ENCODE results near the gene PHF21B.

PHF21B gene

DNA sequence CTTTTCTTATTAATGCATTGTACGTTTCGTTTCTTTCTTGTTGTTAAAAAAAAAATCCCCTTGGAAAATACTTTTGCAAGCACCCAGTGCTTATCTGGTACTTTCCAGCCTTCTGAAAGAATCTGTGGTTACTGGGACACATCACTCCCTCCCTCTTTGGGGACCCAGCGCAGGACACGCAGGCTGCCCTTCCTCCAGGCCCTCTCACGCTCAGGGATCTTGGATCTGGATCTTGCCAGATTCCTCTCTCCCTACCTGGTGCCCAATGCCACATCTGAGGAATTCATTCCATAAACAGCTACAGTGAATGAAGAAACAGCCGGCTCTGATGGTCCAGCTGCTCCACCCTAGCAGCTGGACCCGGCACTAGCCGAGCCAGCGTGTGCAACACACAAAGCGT is 55.7 kb downstream of the PHF21B start:
- DNase-seq = no peak

- no peak for DNase-seq
Observed at GRCh38 chr22:44952863-44953746, 56.7 kb downstream of the PHF21B start.

DNA sequence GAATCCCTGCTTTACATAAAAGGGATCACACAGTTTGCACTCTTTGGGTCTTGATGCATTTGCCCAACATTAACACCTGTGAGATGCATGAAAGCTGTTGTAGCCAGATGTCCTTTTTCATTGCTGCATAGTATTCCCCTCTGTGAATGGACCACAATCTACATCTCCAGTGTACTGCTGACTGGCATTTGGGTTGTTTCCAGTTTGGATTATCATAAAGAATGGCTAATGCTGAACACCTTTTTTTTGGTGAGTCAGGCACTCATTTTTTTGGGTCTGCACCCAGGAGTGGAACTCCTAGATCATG is 58.3 kb downstream of the PHF21B start:
- DNase-seq = no peak

DNA sequence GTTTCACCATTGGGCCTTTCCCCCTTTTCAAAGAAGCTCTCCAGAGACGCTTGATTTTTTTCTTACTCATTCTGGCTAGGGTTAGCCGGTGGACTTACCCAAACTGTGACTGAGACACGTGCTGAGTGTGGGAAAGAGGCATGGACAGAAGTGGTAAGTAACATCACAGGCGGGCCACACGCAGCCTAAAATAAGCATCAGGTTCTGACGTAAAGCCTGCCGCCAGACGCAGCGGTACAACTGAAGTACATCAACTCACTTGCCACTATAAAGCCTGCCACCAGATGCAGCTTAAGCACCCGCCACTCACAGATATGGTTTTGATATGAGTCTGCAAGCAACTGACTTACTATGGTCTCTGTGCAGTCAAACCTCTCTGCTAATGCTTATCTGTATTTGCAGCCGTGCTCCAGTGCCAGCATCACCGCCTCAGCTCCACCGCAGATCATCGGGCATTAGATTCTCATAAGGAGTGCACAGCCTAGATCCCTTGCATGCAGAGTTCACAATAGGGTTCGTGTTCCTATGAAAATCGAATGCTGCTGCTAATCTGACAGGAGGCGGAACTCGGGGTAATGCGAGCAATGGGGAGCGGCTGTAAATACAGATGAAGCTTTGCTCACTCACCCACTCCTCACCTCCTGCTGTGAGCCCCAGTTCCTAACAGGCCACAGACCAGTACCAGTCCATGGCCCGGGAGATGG is 58.8 kb downstream of the PHF21B start:
- DNase-seq = no peak

- DNase-seq = no peak
Observed at GRCh38 chr22:44947846-44948245, 62.0 kb downstream of the PHF21B start.

DNA sequence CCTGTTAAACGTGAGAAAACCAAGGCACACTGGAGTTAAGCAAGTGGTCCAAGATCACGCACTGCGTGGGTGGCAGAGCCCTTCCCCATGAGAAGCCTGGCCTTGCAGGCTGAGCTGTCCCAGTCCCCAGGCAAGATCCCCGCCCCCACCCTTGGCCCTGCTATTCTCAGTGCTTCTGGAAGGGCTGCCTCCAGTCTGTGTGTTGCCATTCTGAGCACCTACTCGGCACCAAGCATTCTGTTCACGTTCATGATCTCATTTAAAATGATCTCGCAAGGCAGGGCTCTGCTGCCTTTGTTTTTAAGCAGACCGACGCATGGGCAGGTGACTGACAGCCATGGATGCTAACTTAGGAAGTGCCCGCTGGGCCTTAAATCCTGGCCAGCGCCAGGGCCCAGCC is 62.8 kb downstream of the PHF21B start:
- DNase-seq = no peak

DNA sequence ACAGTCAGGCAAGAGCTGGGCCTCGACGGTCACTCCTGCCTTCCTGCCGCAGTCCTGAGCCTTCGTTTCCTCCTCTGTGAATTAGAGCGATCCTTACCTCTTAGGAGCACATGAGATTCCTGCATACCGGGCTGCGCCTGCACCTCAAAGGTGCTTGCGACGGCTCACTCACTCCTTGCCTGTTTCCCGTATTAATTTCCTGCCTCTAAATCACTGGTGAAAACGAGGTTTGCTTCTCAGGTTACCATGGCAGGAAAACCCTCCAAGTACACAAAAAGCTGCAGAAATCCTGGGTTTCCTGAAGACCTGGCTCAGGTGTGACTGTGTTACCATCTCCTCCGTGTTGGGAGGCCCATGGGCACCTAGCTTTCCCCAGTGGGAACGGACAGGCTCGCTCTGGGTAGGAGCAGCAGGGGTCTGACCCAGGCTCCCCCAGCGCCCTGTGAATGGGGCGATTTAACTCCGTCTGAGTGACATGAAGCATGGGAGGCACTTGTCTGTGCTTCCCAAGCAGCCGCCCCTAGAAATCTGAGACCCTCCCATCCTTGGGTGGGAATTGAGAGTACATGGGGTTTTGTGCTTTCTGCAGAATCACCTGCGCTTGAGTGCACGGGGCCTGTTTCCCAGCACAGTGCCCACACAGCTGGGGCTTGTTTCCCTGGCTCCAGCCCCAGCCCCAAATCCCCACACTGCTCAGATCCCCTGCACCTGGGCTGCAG is 64.8 kb downstream of the PHF21B start:
- DNase-seq = no peak

GRCh38 chr22:44943701-44944324 is 66.0 kb downstream of the PHF21B start:
- DNase-seq = no peak

GRCh38 chr22:44942979-44943700 is 66.7 kb downstream of the PHF21B start:
- no peak for DNase-seq

GRCh38 chr22:44942056-44942455 is 67.7 kb downstream of the PHF21B start:
- DNase-seq = no peak

- DNase-seq = no peak
Observed at GRCh38 chr22:44941207-44941606, 68.6 kb downstream of the PHF21B start.

GRCh38 chr22:44940130-44940529 is 69.7 kb downstream of the PHF21B start:
- DNase-seq = no peak

DNA sequence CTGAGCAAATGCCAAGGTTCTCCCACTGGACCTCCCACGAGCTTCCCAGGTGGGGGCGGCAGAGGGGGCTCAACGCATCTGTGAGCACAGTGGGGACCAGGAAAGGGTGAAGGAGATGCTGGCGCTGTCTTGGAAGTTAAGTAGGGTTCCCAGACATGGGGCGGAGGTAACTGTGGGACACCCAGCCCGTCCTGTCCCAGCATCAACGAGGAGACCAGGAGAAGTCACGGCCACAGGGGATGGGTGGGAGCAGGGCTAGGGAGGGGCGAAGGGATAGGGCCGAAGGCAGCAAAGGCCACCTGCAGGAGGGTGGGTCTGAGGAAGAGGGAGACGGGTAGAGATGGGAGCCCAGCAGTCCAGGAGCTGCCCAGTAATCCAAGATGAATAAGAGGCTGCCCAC is 70.4 kb downstream of the PHF21B start:
- no peak for DNase-seq

DNA sequence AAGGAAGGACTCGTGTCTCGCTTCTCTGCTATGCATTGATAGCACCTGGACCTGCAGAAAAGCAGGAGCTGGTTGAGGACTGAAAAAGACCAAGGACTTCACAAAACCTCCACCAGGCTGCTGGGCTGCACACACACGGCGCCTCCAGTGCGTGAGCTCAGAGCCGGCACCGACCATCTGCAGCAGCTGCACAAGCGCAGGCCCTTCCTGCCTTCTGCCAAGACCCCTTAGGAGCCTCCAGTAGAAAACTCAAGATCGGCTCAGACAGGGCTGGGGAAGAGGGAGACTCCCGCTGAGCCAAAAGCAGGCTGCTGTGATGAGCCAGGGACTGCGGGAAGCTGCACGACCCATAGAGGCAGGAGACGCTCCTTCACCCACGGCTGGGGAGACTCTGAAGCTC is 70.9 kb downstream of the PHF21B start:
- no peak for DNase-seq

DNA sequence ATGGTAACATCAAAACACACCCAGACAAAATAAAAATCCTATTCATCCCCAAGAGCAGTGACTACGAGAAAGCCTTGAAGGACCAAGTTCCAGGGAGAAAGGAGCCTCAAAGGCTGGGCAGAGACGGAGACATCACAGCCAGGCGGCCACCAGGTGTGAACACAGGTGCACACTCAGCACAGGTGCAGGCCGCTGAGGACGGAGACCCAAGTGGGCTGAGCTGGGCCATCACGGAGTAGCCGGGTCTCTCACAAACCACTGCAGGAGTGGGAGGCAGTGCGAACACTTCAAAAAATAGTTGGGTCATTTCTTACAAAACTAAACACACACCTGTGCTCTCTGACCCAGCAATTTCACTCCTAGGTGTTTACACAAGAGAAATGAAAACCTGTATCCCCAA is 72.6 kb downstream of the PHF21B start:
- no peak for DNase-seq

- DNase-seq = no peak
Observed at GRCh38 chr22:44936201-44936600, 73.6 kb downstream of the PHF21B start.

GRCh38 chr22:44935724-44936123 is 74.1 kb downstream of the PHF21B start:
- DNase-seq = no peak

DNA sequence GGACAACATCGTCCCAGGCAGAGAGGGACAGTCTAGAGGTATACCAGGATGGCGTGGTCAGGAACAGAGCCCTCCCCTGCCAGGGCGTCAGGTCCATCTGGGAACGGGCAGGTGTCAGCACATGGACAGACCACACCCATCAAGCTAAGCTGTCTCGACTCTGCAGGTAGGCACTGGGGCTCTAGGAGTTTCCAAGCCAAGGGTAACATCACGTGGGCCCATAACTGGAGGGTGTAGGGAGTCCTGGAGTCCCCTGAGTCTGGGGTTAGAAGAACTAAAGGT is 75.4 kb downstream of the PHF21B start:
- no peak for DNase-seq

DNA sequence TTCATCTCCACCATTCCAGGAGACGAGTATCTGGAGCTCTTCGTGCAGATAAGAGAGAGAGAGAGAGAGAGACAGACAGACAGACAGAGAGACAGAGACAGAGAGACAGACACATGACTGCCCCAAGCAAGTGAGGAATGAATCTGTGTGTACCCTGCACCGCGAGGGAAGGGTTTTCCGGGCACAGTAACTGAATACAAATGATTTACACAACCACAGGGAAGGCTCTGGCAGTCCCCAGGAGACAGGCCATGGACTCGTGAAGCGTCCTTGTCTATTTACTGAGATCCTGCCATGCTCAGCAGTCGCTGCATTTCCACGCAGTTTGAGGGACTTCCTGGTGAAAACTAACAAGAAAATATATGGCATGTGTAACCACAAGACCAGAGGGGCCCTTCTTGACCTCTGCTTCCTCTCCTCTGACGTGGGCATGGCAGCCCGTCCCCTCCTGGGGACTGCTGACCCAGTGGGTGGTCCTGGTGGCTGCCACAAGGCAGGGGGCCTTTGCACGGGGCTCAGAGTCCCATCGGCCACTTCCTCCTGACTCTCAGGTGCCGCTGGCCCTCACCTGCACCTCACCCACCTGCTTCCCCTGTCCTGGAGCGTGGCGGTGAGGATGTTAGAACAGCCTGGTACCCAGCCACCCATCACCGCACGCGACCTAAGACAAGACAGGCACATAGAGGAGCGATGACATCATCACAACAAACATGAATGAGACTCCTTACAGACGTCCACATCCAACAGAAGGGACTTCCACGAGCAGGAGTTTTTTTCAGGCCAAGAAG is 75.9 kb downstream of the PHF21B start:
- DNase-seq = no peak

DNA sequence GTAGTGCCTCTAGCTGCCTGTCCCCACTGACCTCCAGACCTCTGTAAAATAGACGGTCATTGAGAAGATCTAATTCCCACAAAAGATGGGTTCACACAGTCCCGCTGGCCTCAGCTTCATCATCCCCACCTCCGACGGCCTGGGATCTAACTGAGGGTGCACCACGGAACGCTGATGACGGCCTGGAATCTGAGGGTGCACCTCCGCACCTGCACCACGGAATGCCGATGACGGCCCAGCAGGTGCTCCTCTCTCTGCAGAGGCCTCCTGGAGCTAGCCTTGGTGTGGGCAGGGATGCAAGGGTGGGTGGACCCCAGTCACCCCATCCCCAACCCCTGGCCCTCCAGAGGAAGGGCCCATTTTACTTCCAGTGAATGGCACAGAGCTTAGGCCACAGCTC is 77.3 kb downstream of the PHF21B start:
- DNase-seq = no peak

DNA sequence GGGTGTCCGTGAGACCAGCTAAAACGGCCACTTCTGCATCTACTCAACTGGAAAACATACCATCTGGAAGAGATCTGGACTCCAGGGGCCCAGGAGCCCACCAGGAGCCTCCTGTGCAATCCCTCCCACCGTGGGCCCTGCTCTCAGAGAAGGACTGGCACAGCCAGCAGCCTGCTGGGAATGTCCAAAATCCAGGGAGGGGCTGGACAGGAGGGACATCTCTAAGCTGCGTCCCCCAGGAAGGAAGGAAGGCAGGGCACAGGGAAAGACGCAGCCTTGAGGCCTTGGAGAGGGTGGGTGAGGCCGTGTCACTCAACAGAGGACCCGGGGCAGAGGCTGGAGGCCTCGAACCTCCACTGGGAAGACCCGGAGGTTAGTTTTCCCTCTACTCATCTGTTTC is 78.0 kb downstream of the PHF21B start:
- DNase-seq = no peak

- no peak for DNase-seq
Observed at GRCh38 chr22:44931077-44931540, 78.7 kb downstream of the PHF21B start.

Data from CD4-positive, alpha-beta T cell treated with Interleukin-21 for 1 hour (primary cell).